Testis (tissue), 3 donors: ENCODE data around the gene PNPLA1. TPM values are rescaled to one million over a fixed set of nuclear protein-coding genes. Genes with fewer than 3 reads are reported as not detected.

ENCODE experiments used
- DNase-seq: peaks from one replicate; pipeline ENCODE4 v3.0.0-alpha.2; 2019
- H3K27ac ChIP-seq, 2 donors: fragments of 200-600 bp; sonication (generic); one replicate each; pipeline ENCODE4 v1.5.1; 2019
- H3K27me3 ChIP-seq: fragments of 200-600 bp; sonication (generic); one replicate; pipeline ENCODE4 v1.5.1; 2019
- H3K36me3 ChIP-seq: fragments of 200-600 bp; sonication (generic); one replicate; pipeline ENCODE4 v1.5.1; 2017; ENCODE audit warnings: low read depth; ENCODE audit errors: missing control alignments
- H3K4me1 ChIP-seq: fragments of 200-600 bp; sonication (generic); one replicate; pipeline ENCODE4 v1.5.1; 2019
- H3K4me3 ChIP-seq, 2 donors: fragments of 200-600 bp; sonication (generic); one replicate each; pipeline ENCODE4 v1.5.1; 2017 to 2019
- H3K9me3 ChIP-seq: fragments of 200-600 bp; sonication (generic); one replicate; pipeline ENCODE4 v1.5.1; 2017
- CTCF ChIP-seq, 3 experiments: fragments of 450-650 bp in 2 of 3; fragments of 200-600 bp in 1 of 3; sonication (generic) in 1 of 3; IDR thresholded peaks; one replicate each; pipeline ENCODE4 v1.5.1; 2016 to 2019; ENCODE audit warnings: antibody characterized with exemption in 3 of 3, mild to moderate bottlenecking in 2 of 3, moderate library complexity in 1 of 3
- POLR2A ChIP-seq: fragments of 450-650 bp; IDR thresholded peaks from one replicate; pipeline ENCODE4 v1.6.1; 2017; ENCODE audit warnings: antibody characterized with exemption, mild to moderate bottlenecking, moderate library complexity
- WGBS, 2 donors: methylation state at CpG; one replicate each; pipeline ENCODE4 v1.1.5; 2018; 5-methylcytosine and 5-hydroxymethylcytosine counted together
- intact Hi-C: fragments of 100-400 bp; cut with DNase I; formaldehyde crosslinking; loops from one replicate; pipeline ENCODE4 v1.15.1; 2023; ENCODE audit warnings: low total_unique reads
- polyA plus RNA-seq: library from polyadenylated mRNA; stranded (reverse); fragments of 350-450 nt; fragmentation: Illumina TruSeq; extraction: RNeasy Lipid Tissue Mini Kit (QIAGEN cat#74804); gene quantifications from one replicate; pipeline ENCODE4 v1.2.3, GENCODE V29; 2014; ENCODE audit warnings: low read depth, low replicate concordance; ENCODE audit not compliant: insufficient read depth
- total RNA-seq, 2 donors: library from RNA; depleted of rRNA; stranded (reverse); fragments of >200 nt; gene quantifications; one replicate each; pipeline ENCODE4 v1.2.3, GENCODE V29; 2016

The PNPLA1 gene
- total and polyA plus RNA-seq, 3 donors from 2014 or later = 2.1 to 3.5 (median 2.4) TPM

- no peaks in the 10 kb centered on the region for H3K36me3 ChIP-seq
- H3K27ac ChIP-seq = peak overlapping the region; percentile 12 to 36
- H3K9me3 ChIP-seq = no peaks in the 10 kb centered on the region
- H3K4me3 ChIP-seq = no peak overlapping the region
- H3K4me1 ChIP-seq = peaks cover 49% of the 10 kb centered on the region
- no peaks in the 10 kb centered on the region for H3K27me3 ChIP-seq
- WGBS, 2 donors = 64 to 73% methylated on average over 4 of the region's 4 CpGs
- DNase-seq = no peak
- intact Hi-C loops = loop anchor here (10.0 kb wide), 1 partner anchor 51 kb away; no protein-coding TSS in a partner anchor
- no peak for TF ChIP-seq CTCF (IDR thresholded peaks at IDR 0.05)
- TF ChIP-seq POLR2A = no peak
Measured at GRCh38 chr6:36355819-36356218, 86.0 kb downstream of the PNPLA1 start.

GRCh38 chr6:36357872-36358225 lies 88.0 kb downstream of the PNPLA1 start:
- Histone ChIP-seq H3K36me3 (no peaks in the 10 kb centered on the region), H3K27ac (peak overlapping the region; percentile 75 to 78), H3K4me1 (peaks cover 36% of the 10 kb centered on the region), H3K9me3 (no peaks in the 10 kb centered on the region), H3K4me3 (no peak overlapping the region), H3K27me3 (no peaks in the 10 kb centered on the region)
- no peak for DNase-seq
- 74 to 79% methylated on average over 3 of the region's 3 CpGs for WGBS, 2 donors
- TF ChIP-seq CTCF (IDR thresholded peaks at IDR 0.05) (no peak), POLR2A (no peak)
- intact Hi-C loops = loop anchor here (10.0 kb wide), 1 partner anchor 53 kb away; no protein-coding TSS in a partner anchor

Other genes with a start within 250 kb of the PNPLA1 start
- gene SLC26A8, start 245.4 kb upstream of the PNPLA1 start, total RNA-seq = 10 to 100 TPM; 52.0 to 66.9 TPM
- 160 TPM for gene SLC26A8, start 245.4 kb upstream of the PNPLA1 start, polyA plus RNA-seq
- 10 to 100 TPM; 57.3 to 58.3 TPM for gene MAPK14, start 242.3 kb upstream of the PNPLA1 start, total RNA-seq
- gene MAPK14, start 242.3 kb upstream of the PNPLA1 start, polyA plus RNA-seq = 21.8 TPM
- gene MAPK13, start 139.5 kb upstream of the PNPLA1 start, total RNA-seq = 10 to 100 TPM; 57.5 to 61.7 TPM
- gene MAPK13, start 139.5 kb upstream of the PNPLA1 start, polyA plus RNA-seq = 109 TPM
- gene BRPF3, start 73.3 kb upstream of the PNPLA1 start, total RNA-seq = 100 to 1,000 TPM; 102 to 104 TPM
- 70.5 TPM for gene BRPF3, start 73.3 kb upstream of the PNPLA1 start, polyA plus RNA-seq
- under 1 TPM; 0.68 to 0.87 TPM for gene BNIP5, start 66.8 kb downstream of the PNPLA1 start, total RNA-seq
- 0.96 TPM for gene BNIP5, start 66.8 kb downstream of the PNPLA1 start, polyA plus RNA-seq
- gene ETV7, start 117.6 kb downstream of the PNPLA1 start, total RNA-seq = 1 to 10 TPM in 1 of 2 donors, under 1 TPM in 1; 0.68 to 1.3 TPM
- 2.2 TPM for gene ETV7, start 117.6 kb downstream of the PNPLA1 start, polyA plus RNA-seq
- 1 to 10 TPM; 1.8 to 3.6 TPM for gene PXT1, start 172.8 kb downstream of the PNPLA1 start, total RNA-seq
- 4.2 TPM for gene PXT1, start 172.8 kb downstream of the PNPLA1 start, polyA plus RNA-seq
- gene KCTD20, start 172.9 kb downstream of the PNPLA1 start, total RNA-seq = 10 to 100 TPM; 31.5 to 35.5 TPM
- 21.8 TPM for gene KCTD20, start 172.9 kb downstream of the PNPLA1 start, polyA plus RNA-seq